Measurements from ENCODE around the gene CD22.
"Not testable (repeated sequence)": the region's sequence is repeated elsewhere in the genome, so short reads cannot be mapped to it uniquely, and the experiment has no call there.

- not testable (repeated sequence) for TF ChIP-seq CTCF, POLR2AphosphoS5, POLR2A (IDR thresholded peaks at IDR 0.05)
These were observed 43.5 kb upstream of the CD22 start for GRCh38 chr19:35285465-35285864.

All from prostate gland (tissue), 2 donors.